GM23338 (cell line): ENCODE results near the gene QRICH1. TPM values are rescaled to one million over a fixed set of nuclear protein-coding genes. Genes with fewer than 3 reads are reported as not detected.

Source experiments
- CTCF ChIP-seq, 2 experiments: fragments of 200-600 bp in 1 of 2; sonication (generic) in 1 of 2; conservative IDR thresholded peaks; 2 replicates each; pipeline versions ENCODE4 v1.5.1 to v1.6.1; 2016 to 2017; ENCODE audit warnings: antibody characterized with exemption in 2 of 2, low read depth in 2 of 2, mild to moderate bottlenecking in 2 of 2, moderate library complexity in 1 of 2
- JUNB ChIP-seq: IDR thresholded peaks from one replicate; pipeline ENCODE4 v1.6.1; 2016; ENCODE audit warnings: antibody characterized with exemption; ENCODE audit not compliant: unreplicated experiment
- REST ChIP-seq: IDR thresholded peaks from one replicate; pipeline ENCODE4 v1.6.1; 2018; ENCODE audit warnings: antibody characterized with exemption; ENCODE audit not compliant: unreplicated experiment
- STAT1 ChIP-seq: IDR thresholded peaks from one replicate; pipeline ENCODE4 v1.6.1; 2016; ENCODE audit warnings: antibody characterized with exemption; ENCODE audit not compliant: unreplicated experiment
- microRNA counts: library from miRNA; unstranded; fragments of <30 nt; microRNA quantifications from one replicate; lab custom pipeline; 2017
- microRNA-seq: library from miRNA; unstranded; fragments of <30 nt; microRNA quantifications from one replicate; pipeline ENCODE4, GENCODE V29; 2017
- polyA plus RNA-seq: library from polyadenylated mRNA; unstranded; fragments of >200 nt; fragmentation: Nextera tagmentation; extraction: Ambion mirVana; gene quantifications from 2 replicates; pipeline ENCODE4 v1.2.1, GENCODE V29; 2016
- small RNA-seq: library from RNA; depleted of rRNA; stranded (forward); fragments of <200 nt; gene quantifications from one replicate; pipeline ENCODE3, GENCODE V24; 2014; ENCODE audit warnings: low replicate concordance
- total RNA-seq: library from RNA; depleted of rRNA; stranded (reverse); fragments of >200 nt; shearing (Covaris generic); gene quantifications from 2 replicates; pipeline ENCODE4 v1.2.3, GENCODE V29; 2014; rRNA removed

QRICH1 gene
- total and polyA plus RNA-seq, 2 experiments from 2014 or later, result 66.9 to 149 TPM

GRCh38 chr3:48980295-48980694 lies 113.6 kb downstream of the QRICH1 start (continued):
- TF ChIP-seq REST, result no peak
- no peak for TF ChIP-seq CTCF (conservative IDR thresholded peaks at IDR 0.05; ENCODE audit: low read depth in 2 of 2)
- no peak for TF ChIP-seq JUNB
- TF ChIP-seq STAT1, result no peak

MicroRNAs encoded within 50 kb of the gene (microRNA counts, 767-probe panel; counts per million panel counts)
- microRNA hsa-miR-191-5p (lab: Ali Mortazavi, UCI) (12,234 counts per million, percentile 85 among the panel's probes with 10 or more counts), microRNA hsa-miR-425-5p (lab: Ali Mortazavi, UCI) (not detected)

Small RNA genes within 50 kb of the gene (microRNA-seq; reads per million reads assigned to microRNA genes)
- gene MIR191 (1,978 reads per million, percentile 94 among the genes with 10 or more reads in this experiment), gene MIR425 (895 reads per million, percentile 91 among the genes with 10 or more reads in this experiment), gene MIR6890 (not detected)

Small RNA genes within 50 kb of the gene (small RNA-seq; reads per million reads assigned to genes)
- gene MIR191 (1,752 reads per million, percentile 100 among the genes with 10 or more reads in this experiment), gene MIR425 (19.6 reads per million, percentile 98 among the genes with 10 or more reads in this experiment), gene RN7SL182P (not detected)

Other genes starting within 250 kb of the QRICH1 start
- 25.8 and 30.2 TPM in 2 replicates for gene PRKAR2A, start 246.2 kb downstream of the QRICH1 start, total RNA-seq
- 13.5 and 14.5 TPM in 2 replicates for gene PRKAR2A, start 246.2 kb downstream of the QRICH1 start, polyA plus RNA-seq
- gene SLC25A20, start 195.2 kb downstream of the QRICH1 start, total RNA-seq, result 4.3 and 4.4 TPM in 2 replicates
- 3.0 TPM in 2 replicates for gene SLC25A20, start 195.2 kb downstream of the QRICH1 start, polyA plus RNA-seq
- 83.0 and 118 TPM in 2 replicates for gene ARIH2, start 175.2 kb downstream of the QRICH1 start, total RNA-seq
- gene ARIH2, start 175.2 kb downstream of the QRICH1 start, polyA plus RNA-seq, result 70.3 and 76.4 TPM in 2 replicates
- 22.1 and 28.7 TPM in 2 replicates for gene P4HTM, start 103.8 kb downstream of the QRICH1 start, total RNA-seq
- gene P4HTM, start 103.8 kb downstream of the QRICH1 start, polyA plus RNA-seq, result 15.9 and 17.9 TPM in 2 replicates
- 151 and 156 TPM in 2 replicates for gene WDR6, start 86.7 kb downstream of the QRICH1 start, total RNA-seq
- 76.5 and 83.7 TPM in 2 replicates for gene WDR6, start 86.7 kb downstream of the QRICH1 start, polyA plus RNA-seq
- 38.0 and 57.7 TPM in 2 replicates for gene DALRD3, start 75.5 kb downstream of the QRICH1 start, total RNA-seq
- gene DALRD3, start 75.5 kb downstream of the QRICH1 start, polyA plus RNA-seq, result 31.0 and 31.3 TPM in 2 replicates
- 32.3 and 49.9 TPM in 2 replicates for gene NDUFAF3, start 72.0 kb downstream of the QRICH1 start, total RNA-seq
- gene NDUFAF3, start 72.0 kb downstream of the QRICH1 start, polyA plus RNA-seq, result 118 and 122 TPM in 2 replicates
- gene IMPDH2, start 64.7 kb downstream of the QRICH1 start, total RNA-seq, result 297 and 314 TPM in 2 replicates
- 198 and 216 TPM in 2 replicates for gene IMPDH2, start 64.7 kb downstream of the QRICH1 start, polyA plus RNA-seq
- 301 and 373 TPM in 2 replicates for gene QARS1, start 10.7 kb upstream of the QRICH1 start, total RNA-seq
- 173 and 189 TPM in 2 replicates for gene QARS1, start 10.7 kb upstream of the QRICH1 start, polyA plus RNA-seq
- 56.9 and 62.0 TPM in 2 replicates for gene USP19, start 26.8 kb upstream of the QRICH1 start, total RNA-seq
- 13.2 and 14.0 TPM in 2 replicates for gene USP19, start 26.8 kb upstream of the QRICH1 start, polyA plus RNA-seq
- gene LAMB2, start 39.0 kb upstream of the QRICH1 start, total RNA-seq, result 106 and 154 TPM in 2 replicates
- 71.0 and 71.3 TPM in 2 replicates for gene LAMB2, start 39.0 kb upstream of the QRICH1 start, polyA plus RNA-seq
- 37.4 and 44.2 TPM in 2 replicates for gene CCDC71, start 72.3 kb upstream of the QRICH1 start, total RNA-seq
- gene CCDC71, start 72.3 kb upstream of the QRICH1 start, polyA plus RNA-seq, result 1.9 and 2.6 TPM in 2 replicates
- gene KLHDC8B, start 77.5 kb upstream of the QRICH1 start, total RNA-seq, result 11.1 and 15.0 TPM in 2 replicates
- gene KLHDC8B, start 77.5 kb upstream of the QRICH1 start, polyA plus RNA-seq, result 4.7 and 5.5 TPM in 2 replicates
- 2.4 and 5.4 TPM in 2 replicates for gene C3orf62, start 183.2 kb upstream of the QRICH1 start, total RNA-seq
- 1.6 and 3.3 TPM in 2 replicates for gene C3orf62, start 183.2 kb upstream of the QRICH1 start, polyA plus RNA-seq
- gene USP4, start 246.0 kb upstream of the QRICH1 start, total RNA-seq, result 13.3 and 16.9 TPM in 2 replicates
- gene USP4, start 246.0 kb upstream of the QRICH1 start, polyA plus RNA-seq, result 20.3 and 27.8 TPM in 2 replicates